Measurements from ENCODE around the gene HIVEP3. TPM values are rescaled to one million over a fixed set of nuclear protein-coding genes. Genes with fewer than 3 reads are reported as not detected.

Gene HIVEP3
- total and polyA plus RNA-seq, 11 donors: 3.2 to 11.9 (median 5.0) TPM

- DNase-seq: no peak
- no peaks in the 10 kb centered on the region for H3K36me3 ChIP-seq
- no peak for TF ChIP-seq POLR2A (IDR thresholded peaks at IDR 0.05)
- TF ChIP-seq, protein P1, sequence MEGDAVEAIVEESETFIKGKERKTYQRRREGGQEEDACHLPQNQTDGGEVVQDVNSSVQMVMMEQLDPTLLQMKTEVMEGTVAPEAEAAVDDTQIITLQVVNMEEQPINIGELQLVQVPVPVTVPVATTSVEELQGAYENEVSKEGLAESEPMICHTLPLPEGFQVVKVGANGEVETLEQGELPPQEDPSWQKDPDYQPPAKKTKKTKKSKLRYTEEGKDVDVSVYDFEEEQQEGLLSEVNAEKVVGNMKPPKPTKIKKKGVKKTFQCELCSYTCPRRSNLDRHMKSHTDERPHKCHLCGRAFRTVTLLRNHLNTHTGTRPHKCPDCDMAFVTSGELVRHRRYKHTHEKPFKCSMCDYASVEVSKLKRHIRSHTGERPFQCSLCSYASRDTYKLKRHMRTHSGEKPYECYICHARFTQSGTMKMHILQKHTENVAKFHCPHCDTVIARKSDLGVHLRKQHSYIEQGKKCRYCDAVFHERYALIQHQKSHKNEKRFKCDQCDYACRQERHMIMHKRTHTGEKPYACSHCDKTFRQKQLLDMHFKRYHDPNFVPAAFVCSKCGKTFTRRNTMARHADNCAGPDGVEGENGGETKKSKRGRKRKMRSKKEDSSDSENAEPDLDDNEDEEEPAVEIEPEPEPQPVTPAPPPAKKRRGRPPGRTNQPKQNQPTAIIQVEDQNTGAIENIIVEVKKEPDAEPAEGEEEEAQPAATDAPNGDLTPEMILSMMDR (IDR thresholded peaks at IDR 0.05): no peak
- WGBS, 4 donors: 60 to 64% (median 62%) methylated on average over 9 of the region's 9 CpGs
- H3K27ac ChIP-seq: peak overlapping the region in 1 of 12 donors; percentile 74
- peaks cover 0 to 65% (median 21%) of the 10 kb centered on the region in 12 donors for H3K4me1 ChIP-seq
- no peaks in the 10 kb centered on the region for H3K27me3 ChIP-seq
- no peak for ATAC-seq
- H3K9me3 ChIP-seq: no peaks in the 10 kb centered on the region
- no peak overlapping the region for H3K4me3 ChIP-seq
- intact Hi-C loops (cut with DNase I): no loop called here
These were observed 244.9 kb downstream of the HIVEP3 start for GRCh38 chr1:41673806-41674205.

- Histone ChIP-seq H3K9me3 (no peaks in the 10 kb centered on the region), H3K27ac (peak overlapping the region in 1 of 12 donors; percentile 74), H3K27me3 (no peaks in the 10 kb centered on the region), H3K4me1 (peaks cover 0 to 60% (median 18%) of the 10 kb centered on the region in 12 donors), H3K4me3 (no peak overlapping the region), H3K36me3 (no peaks in the 10 kb centered on the region)
- 42 to 53% (median 48%) methylated on average over 4 of the region's 4 CpGs for WGBS, 4 donors
- intact Hi-C loops (cut with DNase I): no loop called here
- ATAC-seq (peak in 1 of 4 donors; percentile 41), DNase-seq (no peak)
- TF ChIP-seq POLR2A (IDR thresholded peaks at IDR 0.05): no peak
- TF ChIP-seq, protein P1 (IDR thresholded peaks at IDR 0.05): no peak
These were observed 245.3 kb downstream of the HIVEP3 start for GRCh38 chr1:41673378-41673777.

- DNase-seq: peak in 1 of 5 donors; percentile 13
- Histone ChIP-seq H3K4me1 (peaks cover 0 to 55% (median 13%) of the 10 kb centered on the region in 12 donors), H3K4me3 (no peak overlapping the region), H3K36me3 (no peaks in the 10 kb centered on the region), H3K9me3 (no peaks in the 10 kb centered on the region), H3K27me3 (no peaks in the 10 kb centered on the region), H3K27ac (peak overlapping the region in 1 of 12 donors; percentile 74)
- WGBS, 4 donors: 73 to 78% (median 76%) methylated on average over 9 of the region's 9 CpGs
- intact Hi-C loops (cut with DNase I): no loop called here
- no peak for ATAC-seq
- TF ChIP-seq POLR2A (IDR thresholded peaks at IDR 0.05): no peak
- TF ChIP-seq, protein P1 (IDR thresholded peaks at IDR 0.05): no peak
These were observed 245.9 kb downstream of the HIVEP3 start for GRCh38 chr1:41672641-41673361.

- no peak overlapping the region for H3K27ac ChIP-seq
- TF ChIP-seq, protein P1 (IDR thresholded peaks at IDR 0.05): no peak
- no peak for TF ChIP-seq POLR2A (IDR thresholded peaks at IDR 0.05)
- ATAC-seq (no peak), DNase-seq (no peak)
- intact Hi-C loops (cut with DNase I): no loop called here
- no peaks in the 10 kb centered on the region for H3K27me3 ChIP-seq
- no peaks in the 10 kb centered on the region for H3K9me3 ChIP-seq
- no peaks in the 10 kb centered on the region for H3K36me3 ChIP-seq
- peaks cover 0 to 54% (median 13%) of the 10 kb centered on the region in 12 donors for H3K4me1 ChIP-seq
- WGBS, 4 donors: 83 to 87% (median 86%) methylated on average over 4 of the region's 4 CpGs
- H3K4me3 ChIP-seq: no peak overlapping the region
These were observed 246.5 kb downstream of the HIVEP3 start for GRCh38 chr1:41672173-41672572.

Measured in heart left ventricle (tissue), 16 donors.